ENCODE data around the gene PPP4R2. TPM values are rescaled to one million over a fixed set of nuclear protein-coding genes. Genes with fewer than 3 reads are reported as not detected.

PPP4R2 gene
- total and polyA plus RNA-seq, 9 donors = 37.3 to 65.1 (median 51.0) TPM

GRCh38 chr3:73100741-73101559, 104.3 kb downstream of the PPP4R2 start:
- no peaks in the 10 kb centered on the region for H3K27me3 ChIP-seq (ENCODE audit: control insufficient read depth, insufficient read depth, low read length)
- H3K27ac ChIP-seq (ENCODE audit: low read length) = no peak overlapping the region
- peaks cover 3% of the 10 kb centered on the region for H3K9me3 ChIP-seq (replicated peaks; ENCODE audit: control insufficient read depth, low read depth, low read length)
- no peak overlapping the region for H3K4me3 ChIP-seq (ENCODE audit: low read length)
- no peaks in the 10 kb centered on the region for H3K4me1 ChIP-seq (ENCODE audit: control insufficient read depth, insufficient read depth, low read length)
- peak; percentile 94 for DNase-seq
- whole genome bisulfite sequencing (ENCODE audit: insufficient coverage) = 21% methylated on average over 4 of the region's 9 CpGs
- H3K36me3 ChIP-seq (ENCODE audit: control insufficient read depth, insufficient read depth, low read length) = no peaks in the 10 kb centered on the region

GRCh38 chr3:73101881-73102280, 105.3 kb downstream of the PPP4R2 start:
- Histone ChIP-seq H3K9me3 (replicated peaks; ENCODE audit: control insufficient read depth, low read depth, low read length) (peaks cover 3% of the 10 kb centered on the region), H3K27ac (ENCODE audit: low read length) (no peak overlapping the region), H3K4me3 (ENCODE audit: low read length) (no peak overlapping the region), H3K4me1 (ENCODE audit: control insufficient read depth, insufficient read depth, low read length) (no peaks in the 10 kb centered on the region), H3K36me3 (ENCODE audit: control insufficient read depth, insufficient read depth, low read length) (no peaks in the 10 kb centered on the region), H3K27me3 (ENCODE audit: control insufficient read depth, insufficient read depth, low read length) (no peaks in the 10 kb centered on the region)
- no peak for DNase-seq
- no CpG with 5 or more reads among the region's 2 CpGs for WGBS (ENCODE audit: insufficient coverage)

- peaks cover 4% of the 10 kb centered on the region for H3K9me3 ChIP-seq (replicated peaks; ENCODE audit: control insufficient read depth, low read depth, low read length)
- H3K27me3 ChIP-seq (ENCODE audit: control insufficient read depth, insufficient read depth, low read length) = no peaks in the 10 kb centered on the region
- DNase-seq = no peak
- no peaks in the 10 kb centered on the region for H3K36me3 ChIP-seq (ENCODE audit: control insufficient read depth, insufficient read depth, low read length)
- peaks cover 9% of the 10 kb centered on the region for H3K4me1 ChIP-seq (ENCODE audit: control insufficient read depth, insufficient read depth, low read length)
- WGBS (ENCODE audit: insufficient coverage) = 100% methylated on average over 2 of the region's 3 CpGs
- H3K27ac ChIP-seq (ENCODE audit: low read length) = no peak overlapping the region
- no peak overlapping the region for H3K4me3 ChIP-seq (ENCODE audit: low read length)
Observed at GRCh38 chr3:73107215-73107614, 110.6 kb downstream of the PPP4R2 start.

GRCh38 chr3:73107676-73108187, 111.1 kb downstream of the PPP4R2 start:
- Histone ChIP-seq H3K4me1 (ENCODE audit: control insufficient read depth, insufficient read depth, low read length) (peaks cover 9% of the 10 kb centered on the region), H3K27ac (ENCODE audit: low read length) (no peak overlapping the region), H3K9me3 (replicated peaks; ENCODE audit: control insufficient read depth, low read depth, low read length) (peaks cover 4% of the 10 kb centered on the region), H3K36me3 (ENCODE audit: control insufficient read depth, insufficient read depth, low read length) (no peaks in the 10 kb centered on the region), H3K27me3 (ENCODE audit: control insufficient read depth, insufficient read depth, low read length) (no peaks in the 10 kb centered on the region), H3K4me3 (ENCODE audit: low read length) (no peak overlapping the region)
- peak; percentile 46 for DNase-seq
- WGBS (ENCODE audit: insufficient coverage) = 20% methylated on average over 1 of the region's 5 CpGs

GRCh38 chr3:73108750-73109149, 112.1 kb downstream of the PPP4R2 start:
- WGBS (ENCODE audit: insufficient coverage) = no CpG with 5 or more reads among the region's 3 CpGs
- Histone ChIP-seq H3K4me1 (ENCODE audit: control insufficient read depth, insufficient read depth, low read length) (peaks cover 9% of the 10 kb centered on the region), H3K4me3 (ENCODE audit: low read length) (no peak overlapping the region), H3K27ac (ENCODE audit: low read length) (no peak overlapping the region), H3K27me3 (ENCODE audit: control insufficient read depth, insufficient read depth, low read length) (no peaks in the 10 kb centered on the region), H3K9me3 (replicated peaks; ENCODE audit: control insufficient read depth, low read depth, low read length) (peaks cover 4% of the 10 kb centered on the region), H3K36me3 (ENCODE audit: control insufficient read depth, insufficient read depth, low read length) (no peaks in the 10 kb centered on the region)
- no peak for DNase-seq

- Histone ChIP-seq H3K4me3 (ENCODE audit: low read length) (no peak overlapping the region), H3K9me3 (replicated peaks; ENCODE audit: control insufficient read depth, low read depth, low read length) (peaks cover 4% of the 10 kb centered on the region), H3K4me1 (ENCODE audit: control insufficient read depth, insufficient read depth, low read length) (peaks cover 9% of the 10 kb centered on the region), H3K36me3 (ENCODE audit: control insufficient read depth, insufficient read depth, low read length) (no peaks in the 10 kb centered on the region), H3K27me3 (ENCODE audit: control insufficient read depth, insufficient read depth, low read length) (no peaks in the 10 kb centered on the region), H3K27ac (ENCODE audit: low read length) (no peak overlapping the region)
- no peak for DNase-seq
- 81% methylated on average over 18 of the region's 20 CpGs for WGBS (ENCODE audit: insufficient coverage)
Observed at GRCh38 chr3:73110530-73110929, 113.9 kb downstream of the PPP4R2 start.

GRCh38 chr3:73114711-73115110, 118.1 kb downstream of the PPP4R2 start:
- Histone ChIP-seq H3K27me3 (ENCODE audit: control insufficient read depth, insufficient read depth, low read length) (no peaks in the 10 kb centered on the region), H3K4me3 (ENCODE audit: low read length) (no peak overlapping the region), H3K27ac (ENCODE audit: low read length) (no peak overlapping the region), H3K9me3 (replicated peaks; ENCODE audit: control insufficient read depth, low read depth, low read length) (peaks cover 4% of the 10 kb centered on the region), H3K4me1 (ENCODE audit: control insufficient read depth, insufficient read depth, low read length) (no peaks in the 10 kb centered on the region), H3K36me3 (ENCODE audit: control insufficient read depth, insufficient read depth, low read length) (no peaks in the 10 kb centered on the region)
- 42% methylated on average over 3 of the region's 3 CpGs for WGBS (ENCODE audit: insufficient coverage)
- DNase-seq = no peak

- WGBS (ENCODE audit: insufficient coverage) = no CpG with 5 or more reads among the region's 2 CpGs
- no peaks in the 10 kb centered on the region for H3K36me3 ChIP-seq (ENCODE audit: control insufficient read depth, insufficient read depth, low read length)
- DNase-seq = no peak
- no peaks in the 10 kb centered on the region for H3K27me3 ChIP-seq (ENCODE audit: control insufficient read depth, insufficient read depth, low read length)
- no peak overlapping the region for H3K27ac ChIP-seq (ENCODE audit: low read length)
- no peaks in the 10 kb centered on the region for H3K4me1 ChIP-seq (ENCODE audit: control insufficient read depth, insufficient read depth, low read length)
- H3K9me3 ChIP-seq (replicated peaks; ENCODE audit: control insufficient read depth, low read depth, low read length) = no peaks in the 10 kb centered on the region
- H3K4me3 ChIP-seq (ENCODE audit: low read length) = no peak overlapping the region
Observed at GRCh38 chr3:73115806-73116205, 119.2 kb downstream of the PPP4R2 start.

Other genes with a start within 250 kb of the PPP4R2 start
- gene SHQ1, start 148.4 kb upstream of the PPP4R2 start, total RNA-seq = 20.7 TPM
- 10 to 100 TPM; 11.1 to 18.0 (median 12.6) TPM for gene SHQ1, start 148.4 kb upstream of the PPP4R2 start, polyA plus RNA-seq (ENCODE audit: insufficient read depth in 1 of 8, insufficient read length in 8 of 8, low replicate concordance in 1 of 8)
- 39.1 TPM for gene GXYLT2, start 108.8 kb upstream of the PPP4R2 start, total RNA-seq
- 10 to 100 TPM; 20.0 to 41.1 (median 29.0) TPM for gene GXYLT2, start 108.8 kb upstream of the PPP4R2 start, polyA plus RNA-seq (ENCODE audit: insufficient read depth in 1 of 8, insufficient read length in 8 of 8, low replicate concordance in 1 of 8)
- 5.3 TPM for gene EBLN2, start 64.8 kb downstream of the PPP4R2 start, total RNA-seq
- gene EBLN2, start 64.8 kb downstream of the PPP4R2 start, polyA plus RNA-seq (ENCODE audit: insufficient read depth in 1 of 8, insufficient read length in 8 of 8, low replicate concordance in 1 of 8) = 1 to 10 TPM; 1.1 to 3.4 (median 1.8) TPM